WTC11 (cell line): ENCODE results near the gene SOCS1.

Experiments
- SMAD3 ChIP-seq: sonication (generic); formaldehyde crosslinking; IDR thresholded peaks from 2 replicates; pipeline ENCODE4 v1.8.0; 2022; ENCODE audit warnings: missing genetic modification reagents, mild to moderate bottlenecking, borderline replicate concordance
- SP1 ChIP-seq: sonication (generic); formaldehyde crosslinking; conservative IDR thresholded peaks from 2 replicates; pipeline ENCODE4 v1.8.1; 2022; ENCODE audit warnings: missing genetic modification reagents
- ZBTB43 ChIP-seq: sonication (generic); formaldehyde crosslinking; IDR thresholded peaks from 2 replicates; pipeline ENCODE4 v1.8.1; 2023; ENCODE audit warnings: mild to moderate bottlenecking, missing genetic modification reagents
- TF ChIP-seq, protein P1 (sequence below): fragments of 200-600 bp; IDR thresholded peaks from 2 replicates; pipeline ENCODE4 v1.8.0; 2022; ENCODE audit warnings: antibody characterized with exemption

GRCh38 chr16:11299865-11300559 lies 44.0 kb upstream of the SOCS1 start:
- TF ChIP-seq, protein P1, sequence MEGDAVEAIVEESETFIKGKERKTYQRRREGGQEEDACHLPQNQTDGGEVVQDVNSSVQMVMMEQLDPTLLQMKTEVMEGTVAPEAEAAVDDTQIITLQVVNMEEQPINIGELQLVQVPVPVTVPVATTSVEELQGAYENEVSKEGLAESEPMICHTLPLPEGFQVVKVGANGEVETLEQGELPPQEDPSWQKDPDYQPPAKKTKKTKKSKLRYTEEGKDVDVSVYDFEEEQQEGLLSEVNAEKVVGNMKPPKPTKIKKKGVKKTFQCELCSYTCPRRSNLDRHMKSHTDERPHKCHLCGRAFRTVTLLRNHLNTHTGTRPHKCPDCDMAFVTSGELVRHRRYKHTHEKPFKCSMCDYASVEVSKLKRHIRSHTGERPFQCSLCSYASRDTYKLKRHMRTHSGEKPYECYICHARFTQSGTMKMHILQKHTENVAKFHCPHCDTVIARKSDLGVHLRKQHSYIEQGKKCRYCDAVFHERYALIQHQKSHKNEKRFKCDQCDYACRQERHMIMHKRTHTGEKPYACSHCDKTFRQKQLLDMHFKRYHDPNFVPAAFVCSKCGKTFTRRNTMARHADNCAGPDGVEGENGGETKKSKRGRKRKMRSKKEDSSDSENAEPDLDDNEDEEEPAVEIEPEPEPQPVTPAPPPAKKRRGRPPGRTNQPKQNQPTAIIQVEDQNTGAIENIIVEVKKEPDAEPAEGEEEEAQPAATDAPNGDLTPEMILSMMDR: no peak
- TF ChIP-seq ZBTB43 (CRISPR knock-in tag): no peak
- no peak for TF ChIP-seq SMAD3 (CRISPR knock-in tag)
- no peak for TF ChIP-seq SP1
